ENCODE measurements around the gene CPED1.

DNA sequence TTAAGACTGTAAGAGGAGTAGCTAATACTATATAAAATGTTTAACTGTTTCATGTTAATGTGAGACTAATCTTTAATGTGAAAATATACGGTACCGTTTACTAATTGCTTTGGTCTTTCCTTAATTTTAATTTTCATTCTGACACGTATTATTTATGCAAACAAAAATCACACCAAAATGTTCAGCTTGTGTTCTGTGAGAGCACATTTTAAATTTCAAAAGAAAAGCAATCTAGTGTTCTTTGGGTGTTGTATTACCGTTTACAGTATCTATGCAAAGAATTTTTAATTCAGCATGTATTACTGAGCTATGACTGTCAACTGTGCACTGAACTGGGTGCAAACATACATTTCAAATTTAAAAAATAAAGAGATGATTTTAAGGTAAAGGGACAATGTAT, 342.5 kb downstream of the CPED1 start:
- TF ChIP-seq, protein P1, sequence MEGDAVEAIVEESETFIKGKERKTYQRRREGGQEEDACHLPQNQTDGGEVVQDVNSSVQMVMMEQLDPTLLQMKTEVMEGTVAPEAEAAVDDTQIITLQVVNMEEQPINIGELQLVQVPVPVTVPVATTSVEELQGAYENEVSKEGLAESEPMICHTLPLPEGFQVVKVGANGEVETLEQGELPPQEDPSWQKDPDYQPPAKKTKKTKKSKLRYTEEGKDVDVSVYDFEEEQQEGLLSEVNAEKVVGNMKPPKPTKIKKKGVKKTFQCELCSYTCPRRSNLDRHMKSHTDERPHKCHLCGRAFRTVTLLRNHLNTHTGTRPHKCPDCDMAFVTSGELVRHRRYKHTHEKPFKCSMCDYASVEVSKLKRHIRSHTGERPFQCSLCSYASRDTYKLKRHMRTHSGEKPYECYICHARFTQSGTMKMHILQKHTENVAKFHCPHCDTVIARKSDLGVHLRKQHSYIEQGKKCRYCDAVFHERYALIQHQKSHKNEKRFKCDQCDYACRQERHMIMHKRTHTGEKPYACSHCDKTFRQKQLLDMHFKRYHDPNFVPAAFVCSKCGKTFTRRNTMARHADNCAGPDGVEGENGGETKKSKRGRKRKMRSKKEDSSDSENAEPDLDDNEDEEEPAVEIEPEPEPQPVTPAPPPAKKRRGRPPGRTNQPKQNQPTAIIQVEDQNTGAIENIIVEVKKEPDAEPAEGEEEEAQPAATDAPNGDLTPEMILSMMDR (IDR thresholded peaks at IDR 0.05) = no peak
- TF ChIP-seq POLR2A (IDR thresholded peaks at IDR 0.05) = no peak
- no peak for TF ChIP-seq POLR2AphosphoS5 (IDR thresholded peaks at IDR 0.05; ENCODE audit: insufficient read depth in 1 of 2, low read depth in 1 of 2)

Measured in vagina (tissue), 2 donors.